Measurements from ENCODE around the gene PAQR6. TPM values are rescaled to one million over a fixed set of nuclear protein-coding genes. Genes with fewer than 3 reads are reported as not detected.

PAQR6 gene
- total and polyA plus RNA-seq, 2 of the 8 experiments (the other 6 are each of a cell fraction or from before 2014, with no cell fraction given), result 7.1 to 11.3 TPM

DNA sequence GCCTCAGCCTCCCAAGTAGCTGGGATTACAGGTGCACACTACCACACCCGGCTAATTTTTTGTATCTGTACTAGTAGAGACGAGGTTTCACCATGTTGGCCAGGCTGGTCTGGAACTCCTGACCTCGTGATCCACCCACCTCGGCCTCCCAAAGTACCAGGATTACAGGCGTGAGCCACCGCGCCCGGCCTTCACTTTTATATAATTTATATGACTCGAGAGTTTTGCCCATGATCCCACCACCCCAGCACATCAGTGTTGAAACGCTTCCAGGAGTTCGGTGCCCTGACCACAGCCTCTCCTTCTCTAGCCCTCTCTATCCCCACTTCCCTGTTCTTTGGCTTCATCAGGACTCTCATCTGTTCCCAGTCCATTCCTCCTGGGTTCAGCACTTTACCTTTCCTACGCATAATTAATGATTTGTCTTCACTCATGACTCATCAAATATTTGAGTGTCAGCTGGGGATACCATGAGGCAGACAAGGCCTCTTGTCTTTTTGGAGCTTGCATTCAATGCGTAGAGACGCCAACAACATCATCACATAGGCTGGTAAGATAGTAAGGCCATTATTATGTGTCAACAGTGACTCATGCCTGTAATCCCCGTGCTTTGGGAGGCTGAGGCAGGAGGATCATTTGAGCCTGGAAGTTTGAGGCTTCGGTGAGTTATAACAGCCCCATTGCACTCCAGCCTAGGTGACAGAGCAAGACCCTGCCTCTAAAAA is 33.7 kb downstream of the PAQR6 start:
- Histone ChIP-seq H3K14ac (ENCODE audit: insufficient read length) (no peak overlapping the region), H2BK12ac (ENCODE audit: low read depth, low read length) (no peak overlapping the region), H3K79me1 (ENCODE audit: low read depth, low read length) (peaks cover 4% of the 10 kb centered on the region), H4K20me1 (replicated peaks in 1 of 2; ENCODE audit: control insufficient read depth in 1 of 2, insufficient read depth in 2 of 2, low read length in 2 of 2) (no peaks in the 10 kb centered on the region), H2BK5ac (ENCODE audit: low read depth, low read length) (no peak overlapping the region; the same call in 1 of the 2 replicates), H2AFZ (ENCODE audit: low read length) (no peak overlapping the region), H3K4me1 (replicated peaks in 1 of 4; ENCODE audit: control insufficient read depth in 3 of 4, insufficient read depth in 4 of 4, low read length in 3 of 4) (peaks cover 0 to 5% (median 3%) of the 10 kb centered on the region in 4 experiments; a peak in 4 of 7 replicates), H4K5ac (ENCODE audit: insufficient read length, low read depth, low read length) (no peak overlapping the region), H3K56ac (replicated peaks; ENCODE audit: insufficient read length, low read depth, low read length) (no peak overlapping the region), H2BK120ac (replicated peaks; ENCODE audit: low read depth, low read length) (no peak overlapping the region), H3K27ac (ENCODE audit: low read depth, low read length) (0 out of 2 replicates have a peak overlapping the region, but pooled peaks have one; percentile 45), H3K9ac (replicated peaks in 1 of 4; ENCODE audit: extremely low read depth in 1 of 4, low read depth in 3 of 4, low read length in 3 of 4) (no peak overlapping the region; a peak in 3 of 7 replicates), H3K18ac (ENCODE audit: extremely low read depth, low read length) (no peak overlapping the region), H2BK15ac (ENCODE audit: low read length) (0 out of 2 replicates have a peak overlapping the region, but pooled peaks have one; percentile 98), H3K4me2 (ENCODE audit: insufficient read depth in 1 of 2, low read depth in 2 of 2, low read length in 2 of 2) (peak overlapping the region; percentile 63 to 86; a peak in 3 of 4 replicates), H4K91ac (replicated peaks; ENCODE audit: insufficient read length, low read length) (no peak overlapping the region), H3K23me2 (ENCODE audit: low read depth, low read length) (0 out of 2 replicates have a peak, but pooled peaks cover 3% of the 10 kb centered on the region), H3K27me3 (replicated peaks in 1 of 4; ENCODE audit: control insufficient read depth in 3 of 4, extremely low read depth in 1 of 4, insufficient read depth in 3 of 4, low read length in 3 of 4) (no peaks in the 10 kb centered on the region), H3K79me2 (ENCODE audit: control insufficient read depth in 1 of 2, insufficient read depth in 2 of 2, low read length in 2 of 2) (peaks cover 7 to 24% of the 10 kb centered on the region in 2 experiments), H3K4ac (replicated peaks; ENCODE audit: insufficient read length, low read depth, low read length) (no peak overlapping the region), H3K4me3 (ENCODE audit: extremely low read depth in 1 of 4, insufficient read depth in 2 of 4, low read depth in 3 of 4, low read length in 4 of 4) (peak overlapping the region in 3 of 4 experiments; percentile 88 to 97 (median 96); a peak in 7 of 8 replicates), H3K36me3 (ENCODE audit: control insufficient read depth in 2 of 4, insufficient read depth in 4 of 4, low read length in 3 of 4) (peaks cover 3 to 22% (median 5%) of the 10 kb centered on the region in 4 experiments; a peak in 6 of 8 replicates), H3K9me3 (ENCODE audit: insufficient read depth in 2 of 2, low read depth in 1 of 2, low read length in 1 of 2) (no peaks in the 10 kb centered on the region; a peak in 1 of 4 replicates), H4K8ac (ENCODE audit: extremely low read depth, insufficient read depth, low read length) (no peak overlapping the region), H3K23ac (ENCODE audit: insufficient read length) (no peak overlapping the region), H2AK5ac (ENCODE audit: low read depth, low read length) (no peak overlapping the region), H2BK20ac (ENCODE audit: low read length) (no peak overlapping the region)
- ChIA-PET CTCF (ENCODE audit: partially characterized antibody) (interaction anchor here (0.6 to 4.5 kb wide), 11 partner anchors 11 to 617 kb away, joined by 3 to 34 read pairs (median 5); partner anchors contain the start of gene SLC25A44), POLR2A (ENCODE audit: partially characterized antibody) (interaction anchor here (0.6 to 6.5 kb wide), 17 partner anchors 10 to 117 kb away, joined by 3 to 77 read pairs (median 11); partner anchors contain the start of genes LMNA, SEMA4A, SLC25A44 and SMG5)
- TF ChIP-seq CEBPB (IDR thresholded peaks at IDR 0.05; ENCODE audit: low read depth, low read length) (no peak), MAFK (IDR thresholded peaks at IDR 0.05; ENCODE audit: low read depth, low read length) (peak; percentile 29; the same call in 1 of the 2 replicates), BACH1 (IDR thresholded peaks at IDR 0.05; ENCODE audit: low read length) (peak; percentile 59; the same call in 1 of the 2 replicates)
- DNase-seq (ENCODE audit: low read depth in 1 of 2, low spot score in 2 of 2) (no peak), FAIRE-seq (no peak)
- WGBS, 2 experiments (ENCODE audit: extremely low coverage in 1 of 2, insufficient coverage in 1 of 2, insufficient read length in 1 of 2, insufficient replicate concordance in 2 of 2, low coverage in 1 of 2, low lambda C conversion rate in 2 of 2, missing lambda C conversion rate in 1 of 2), result 95% methylated on average over 13 of the region's 16 CpGs; no CpG with 5 or more reads in 1 of the 2 experiments
